RPMI7951 (cell line): Measurements from ENCODE around the gene CAMTA1. TPM values are rescaled to one million over a fixed set of nuclear protein-coding genes. Genes with fewer than 3 reads are reported as not detected.

Experiments used
- DNase-seq: peaks from one replicate; pipeline ENCODE4 v3.0.0-alpha.2; 2012; ENCODE audit warnings: low read depth
- total RNA-seq: library from RNA; depleted of rRNA; stranded (reverse); fragments of >200 nt; shearing (Covaris generic); gene quantifications from 2 replicates; pipeline ENCODE4 v1.2.3, GENCODE V29; 2014

Gene CAMTA1
- total RNA-seq, 1 experiment from 2014 or later: 91.0 TPM

- DNase-seq: no peak
Measured at GRCh38 chr1:6850537-6850936, 65.3 kb downstream of the CAMTA1 start.

GRCh38 chr1:6852136-6852890 lies 67.1 kb downstream of the CAMTA1 start:
- DNase-seq: no peak

- no peak for DNase-seq
Measured at GRCh38 chr1:6854166-6854565, 68.9 kb downstream of the CAMTA1 start.

- DNase-seq: no peak
Measured at GRCh38 chr1:6857831-6858230, 72.6 kb downstream of the CAMTA1 start.

GRCh38 chr1:6858596-6858995 lies 73.3 kb downstream of the CAMTA1 start:
- DNase-seq: no peak

GRCh38 chr1:6859415-6860343 lies 74.4 kb downstream of the CAMTA1 start:
- peak; percentile 94 for DNase-seq

GRCh38 chr1:6860401-6860800 lies 75.1 kb downstream of the CAMTA1 start:
- peak; percentile 57 for DNase-seq

GRCh38 chr1:6861075-6861724 lies 75.9 kb downstream of the CAMTA1 start:
- no peak for DNase-seq

GRCh38 chr1:6862906-6863305 lies 77.7 kb downstream of the CAMTA1 start:
- DNase-seq: no peak

GRCh38 chr1:6864166-6864565 lies 78.9 kb downstream of the CAMTA1 start:
- DNase-seq: peak; percentile 54

- no peak for DNase-seq
Measured at GRCh38 chr1:6866825-6867224, 81.6 kb downstream of the CAMTA1 start.

- no peak for DNase-seq
Measured at GRCh38 chr1:6867321-6867720, 82.1 kb downstream of the CAMTA1 start.

- no peak for DNase-seq
Measured at GRCh38 chr1:6867729-6868659, 82.7 kb downstream of the CAMTA1 start.

- peak; percentile 49 for DNase-seq
Measured at GRCh38 chr1:6868660-6869380, 83.6 kb downstream of the CAMTA1 start.

- no peak for DNase-seq
Measured at GRCh38 chr1:6869545-6869944, 84.3 kb downstream of the CAMTA1 start.

- peak; percentile 59 for DNase-seq
Measured at GRCh38 chr1:6870086-6870485, 84.8 kb downstream of the CAMTA1 start.

GRCh38 chr1:6870571-6870970 lies 85.3 kb downstream of the CAMTA1 start:
- peak; percentile 39 for DNase-seq

- no peak for DNase-seq
Measured at GRCh38 chr1:6871300-6871972, 86.2 kb downstream of the CAMTA1 start.

GRCh38 chr1:6872573-6873261 lies 87.5 kb downstream of the CAMTA1 start:
- no peak for DNase-seq
